ENCODE measurements around the gene CDKAL1. TPM values are rescaled to one million over a fixed set of nuclear protein-coding genes. Genes with fewer than 3 reads are reported as not detected.

The CDKAL1 gene
- total RNA-seq, 3 donors from 2014 or later, result 13.0 to 27.2 (median 18.0) TPM

- H3K27ac ChIP-seq, result no peak overlapping the region
- H3K4me3 ChIP-seq, result no peak overlapping the region
- no peaks in the 10 kb centered on the region for H3K27me3 ChIP-seq
- intact Hi-C loops (cut with DNase I; ENCODE audit: low total_unique reads), result no loop called here
- no peak for TF ChIP-seq POLR2AphosphoS5 (IDR thresholded peaks at IDR 0.05)
- no peak for TF ChIP-seq CTCF (IDR thresholded peaks at IDR 0.05)
- no peak for TF ChIP-seq POLR2A (IDR thresholded peaks at IDR 0.05)
- peaks cover 0 to 7% of the 10 kb centered on the region in 2 donors for H3K4me1 ChIP-seq
- no peaks in the 10 kb centered on the region for H3K36me3 ChIP-seq
- DNase-seq (ENCODE audit: low spot score in 2 of 2), result no peak
- peaks cover 0 to 7% of the 10 kb centered on the region in 2 donors for H3K9me3 ChIP-seq
These were observed 272.4 kb downstream of the CDKAL1 start for GRCh38 chr6:20806669-20807068.

- Histone ChIP-seq H3K9me3 (peaks cover 0 to 7% of the 10 kb centered on the region in 2 donors), H3K36me3 (no peaks in the 10 kb centered on the region), H3K4me3 (no peak overlapping the region), H3K27me3 (no peaks in the 10 kb centered on the region), H3K4me1 (no peaks in the 10 kb centered on the region), H3K27ac (no peak overlapping the region)
- intact Hi-C loops (cut with DNase I; ENCODE audit: low total_unique reads), result no loop called here
- no peak for TF ChIP-seq POLR2AphosphoS5 (IDR thresholded peaks at IDR 0.05)
- TF ChIP-seq CTCF (IDR thresholded peaks at IDR 0.05), result no peak
- TF ChIP-seq POLR2A (IDR thresholded peaks at IDR 0.05), result no peak
- DNase-seq (ENCODE audit: low spot score in 2 of 2), result no peak
These were observed 274.2 kb downstream of the CDKAL1 start for GRCh38 chr6:20808439-20808838.

- peak overlapping the region in 1 of 2 donors; percentile 36 for H3K27ac ChIP-seq
- intact Hi-C loops (cut with DNase I; ENCODE audit: low total_unique reads), result no loop called here
- DNase-seq (ENCODE audit: low spot score in 2 of 2), result no peak
These were observed 274.7 kb downstream of the CDKAL1 start for GRCh38 chr6:20808924-20809323.

GRCh38 chr6:20810727-20811108 lies 276.5 kb downstream of the CDKAL1 start:
- peaks cover 0 to 7% of the 10 kb centered on the region in 2 donors for H3K9me3 ChIP-seq
- DNase-seq (ENCODE audit: low spot score in 2 of 2), result no peak
- H3K36me3 ChIP-seq, result no peaks in the 10 kb centered on the region
- no peak for TF ChIP-seq POLR2AphosphoS5 (IDR thresholded peaks at IDR 0.05)
- TF ChIP-seq POLR2A (IDR thresholded peaks at IDR 0.05), result no peak
- TF ChIP-seq CTCF (IDR thresholded peaks at IDR 0.05), result no peak
- intact Hi-C loops (cut with DNase I; ENCODE audit: low total_unique reads), result no loop called here
- H3K27me3 ChIP-seq, result no peaks in the 10 kb centered on the region
- H3K27ac ChIP-seq, result peak overlapping the region in 1 of 2 donors; percentile 52
- H3K4me3 ChIP-seq, result no peak overlapping the region
- H3K4me1 ChIP-seq, result no peaks in the 10 kb centered on the region

More at GRCh38 chr6:20808924-20809323, 274.7 kb downstream of the CDKAL1 start:
- Histone ChIP-seq H3K36me3 (no peaks in the 10 kb centered on the region), H3K27me3 (no peaks in the 10 kb centered on the region), H3K9me3 (peaks cover 0 to 7% of the 10 kb centered on the region in 2 donors), H3K4me1 (no peaks in the 10 kb centered on the region), H3K4me3 (no peak overlapping the region)
- TF ChIP-seq POLR2A (IDR thresholded peaks at IDR 0.05) (no peak), CTCF (IDR thresholded peaks at IDR 0.05) (no peak)

GRCh38 chr6:20811109-20811761 lies 277.0 kb downstream of the CDKAL1 start:
- no peak for DNase-seq (ENCODE audit: low spot score in 2 of 2)
- Histone ChIP-seq H3K4me1 (no peaks in the 10 kb centered on the region), H3K36me3 (no peaks in the 10 kb centered on the region), H3K4me3 (no peak overlapping the region), H3K27me3 (no peaks in the 10 kb centered on the region), H3K27ac (peak overlapping the region in 1 of 2 donors; percentile 52), H3K9me3 (peaks cover 0 to 7% of the 10 kb centered on the region in 2 donors)
- no peak for TF ChIP-seq CTCF (IDR thresholded peaks at IDR 0.05)
- no peak for TF ChIP-seq POLR2AphosphoS5 (IDR thresholded peaks at IDR 0.05)
- no peak for TF ChIP-seq POLR2A (IDR thresholded peaks at IDR 0.05)
- intact Hi-C loops (cut with DNase I; ENCODE audit: low total_unique reads), result no loop called here
